GM19328 (cell line): ENCODE data around the gene OR10T2.
"Not testable (repeated sequence)": the region's sequence is repeated elsewhere in the genome, so short reads cannot be mapped to it uniquely, and the experiment has no call there.

Source experiments
- ATAC-seq: cut with Tn5 transposase; IDR thresholded peaks from one replicate; pipeline ENCODE4 v1.9.1; 2021; ENCODE audit warnings: mild to moderate bottlenecking, moderate library complexity; ENCODE audit not compliant: unreplicated experiment

Gene OR10T2

DNA sequence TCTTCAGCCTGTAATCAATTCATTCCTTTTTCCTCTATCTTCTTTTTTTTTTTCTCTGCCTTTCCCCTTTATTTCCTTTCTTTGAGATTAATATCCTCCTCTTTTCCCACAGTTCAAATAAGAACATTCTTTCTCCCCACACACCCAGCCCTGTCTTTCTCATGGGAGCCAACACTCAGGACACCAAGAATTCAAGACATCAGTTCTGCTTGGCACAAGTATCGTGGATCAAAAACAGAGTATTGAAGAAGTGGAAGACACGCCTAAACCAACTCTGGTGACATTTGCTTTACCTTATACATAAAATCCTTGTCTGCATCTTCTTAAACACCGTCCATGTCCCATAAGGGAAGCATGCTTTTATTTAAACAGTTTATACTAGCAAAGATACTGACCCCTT, 42.6 kb downstream of the OR10T2 start:
- no peak for ATAC-seq

DNA sequence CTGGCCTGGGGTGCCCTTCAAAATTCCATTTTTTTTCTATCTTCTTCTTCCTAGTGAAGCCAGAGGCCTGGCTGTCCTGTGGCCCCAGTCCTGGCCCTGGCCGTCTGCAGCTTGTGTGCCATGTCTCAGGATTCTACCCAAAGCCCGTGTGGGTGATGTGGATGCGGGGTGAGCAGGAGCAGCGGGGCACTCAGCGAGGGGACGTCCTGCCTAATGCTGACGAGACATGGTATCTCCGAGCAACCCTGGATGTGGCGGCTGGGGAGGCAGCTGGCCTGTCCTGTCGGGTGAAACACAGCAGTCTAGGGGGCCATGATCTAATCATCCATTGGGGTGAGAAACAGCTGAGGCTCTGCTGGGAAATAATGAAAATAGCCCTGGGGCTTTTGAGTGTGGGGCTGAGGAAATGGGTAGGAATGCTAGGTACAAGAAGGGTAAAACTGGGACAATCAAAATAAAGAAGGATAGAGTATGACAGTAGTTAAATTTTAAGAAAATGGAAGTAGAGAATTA, 43.4 kb downstream of the OR10T2 start:
- ATAC-seq = no peak

DNA sequence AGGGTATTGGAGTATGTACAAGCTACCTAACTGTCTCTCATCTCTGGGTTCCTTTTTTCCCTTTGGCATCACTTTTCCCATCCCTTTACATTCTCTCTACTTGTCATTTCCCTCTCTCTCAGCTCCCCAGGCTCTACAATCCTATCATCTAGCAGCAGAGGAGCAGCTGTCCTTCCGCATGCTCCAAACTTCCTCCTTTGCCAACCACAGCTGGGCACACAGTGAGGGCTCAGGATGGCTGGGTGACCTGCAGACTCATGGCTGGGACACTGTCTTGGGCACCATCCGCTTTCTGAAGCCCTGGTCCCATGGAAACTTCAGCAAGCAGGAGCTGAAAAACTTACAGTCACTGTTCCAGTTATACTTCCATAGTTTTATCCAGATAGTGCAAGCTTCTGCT, 45.0 kb downstream of the OR10T2 start:
- ATAC-seq = no peak

DNA sequence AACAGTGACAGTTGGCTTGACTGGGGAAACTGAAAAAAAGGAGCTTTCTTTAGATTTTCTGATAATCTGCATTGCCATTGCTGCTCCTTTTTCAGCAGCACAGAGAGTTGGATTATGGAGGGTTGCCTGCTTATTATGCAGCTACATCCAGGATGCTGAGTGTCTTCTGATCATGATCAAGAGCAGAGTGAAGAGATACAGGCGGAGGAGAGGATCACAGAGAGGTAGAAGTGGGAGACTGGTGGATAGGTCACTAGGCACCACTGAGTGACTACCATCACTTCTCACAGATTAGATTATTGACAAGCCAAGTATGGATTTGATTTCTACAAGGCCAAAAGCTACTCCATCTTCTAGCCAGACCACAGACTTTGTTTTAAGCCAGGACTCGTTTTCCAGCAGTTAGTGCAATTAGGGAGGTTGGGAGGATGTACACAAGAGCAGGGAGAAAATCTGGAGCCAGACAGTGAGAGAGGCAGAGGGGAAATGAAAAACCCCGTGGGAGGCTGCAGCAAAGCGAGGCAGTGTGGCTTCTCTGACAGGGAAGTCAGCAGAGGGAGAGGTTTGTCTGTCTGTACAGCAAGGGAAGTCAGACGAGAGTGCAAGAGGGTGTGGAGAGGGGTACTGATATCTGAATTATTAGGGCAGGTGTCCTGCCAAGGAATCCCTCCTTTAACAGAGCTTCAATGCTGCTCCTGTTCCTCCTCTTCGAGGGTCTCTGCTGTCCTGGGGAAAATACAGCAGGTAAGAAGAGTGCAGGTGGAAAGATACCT, 45.8 kb downstream of the OR10T2 start, which contains the start of gene CD1E:
CD1E (plus strand) TSS at position 592 of the 773 bp plus-strand sequence; CDS start at position 687, 95 bp downstream.
- ATAC-seq = no peak

DNA sequence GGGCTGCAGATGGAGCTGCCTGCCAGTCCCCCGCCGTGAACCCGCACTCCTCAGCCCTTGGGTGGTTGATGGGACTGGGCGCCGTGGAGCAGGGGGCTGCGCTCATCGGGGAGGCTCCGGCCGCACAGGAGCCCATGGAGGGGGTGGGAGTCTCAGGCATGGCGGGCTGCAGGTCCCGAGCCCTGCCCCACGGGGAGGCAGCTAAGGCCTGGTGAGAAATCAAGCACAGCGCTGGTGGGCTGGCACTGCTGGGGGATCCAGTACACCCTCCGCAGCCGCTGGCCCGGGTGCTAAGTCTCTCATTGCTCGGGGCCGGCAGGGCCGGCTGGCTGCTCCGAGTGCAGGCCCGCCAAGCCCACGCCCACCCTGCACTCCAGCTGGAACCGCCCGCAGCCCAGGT, 50.3 kb downstream of the OR10T2 start:
- not testable (repeated sequence) for ATAC-seq
